ENCODE results near the gene CAP2. TPM values are rescaled to one million over a fixed set of nuclear protein-coding genes. Genes with fewer than 3 reads are reported as not detected.

Gene CAP2
- total and polyA plus RNA-seq, 9 of the 15 experiments (the other 6 are each of a cell fraction or from before 2014, with no cell fraction given), result not detected

DNA sequence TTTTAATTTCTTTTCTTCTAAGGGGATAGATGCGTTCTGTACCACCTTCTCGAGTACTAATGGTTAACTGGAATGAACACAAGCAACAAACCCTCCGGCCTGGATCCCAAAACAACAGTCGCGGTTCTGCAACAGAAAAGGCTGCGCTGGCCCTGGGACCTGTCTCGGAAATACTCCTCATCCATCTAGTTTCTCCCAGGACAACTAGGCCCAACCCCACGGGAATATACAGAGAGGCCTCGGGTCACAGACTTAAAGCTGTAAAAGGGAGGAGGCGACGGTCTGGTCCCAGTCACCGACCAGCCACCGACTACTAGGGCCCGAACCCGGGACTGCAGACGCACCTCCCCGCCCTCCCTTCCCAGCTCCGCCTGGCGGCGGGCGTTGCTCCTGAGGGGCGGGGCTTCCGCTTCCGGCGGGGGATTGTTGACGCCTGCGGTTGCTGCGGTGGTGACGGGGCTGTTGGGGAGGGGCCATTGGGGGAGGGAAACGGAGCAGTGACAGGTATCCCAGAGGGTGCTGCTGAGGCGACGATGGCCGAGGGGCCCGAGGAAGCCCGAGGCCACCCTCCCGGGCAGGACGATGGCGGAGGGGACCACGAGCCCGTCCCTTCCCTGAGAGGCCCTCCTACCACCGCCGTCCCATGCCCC, 206.6 kb downstream of the CAP2 start, which contains the start of gene FAM8A1:
Gene FAM8A1 (plus strand): TSS at position 426 of the 650 bp plus-strand sequence. CDS start 108 bp downstream, at position 534.
- in situ Hi-C loops (cut with MboI), result no loop called here
- WGBS (ENCODE audit: insufficient coverage, low coverage, missing lambda C conversion rate), result 4% methylated on average over 33 of the region's 42 CpGs
- POLR2A ChIA-PET, result interaction anchor here (0.6 to 2.7 kb wide), 13 partner anchors 9 to 580 kb away, joined by 3 to 20 read pairs (median 3); no protein-coding TSS in a partner anchor
- TF ChIP-seq GTF2F1 (IDR thresholded peaks at IDR 0.05; ENCODE audit: low read depth, low read length) (no peak), ZNF778 (CRISPR knock-in tag; IDR thresholded peaks at IDR 0.05) (no peak), ADNP (tag; IDR thresholded peaks at IDR 0.05) (peak; percentile 89), SMARCE1 (IDR thresholded peaks at IDR 0.05) (peak; percentile 18; the same call in 1 of the 2 replicates), TFAM (CRISPR knock-in tag; conservative IDR thresholded peaks at IDR 0.05) (no peak), CTBP1 (IDR thresholded peaks at IDR 0.05; ENCODE audit: borderline replicate concordance) (peak; percentile 40), ATF1 (CRISPR knock-in tag; IDR thresholded peaks at IDR 0.05) (no peak; the same call in 1 of the 2 replicates), ATF1 (tag; IDR thresholded peaks at IDR 0.05) (peak; percentile 91), SPI1 (IDR thresholded peaks at IDR 0.05; ENCODE audit: borderline replicate concordance, low read depth, low read length) (peak; percentile 45; the same call in 1 of the 2 replicates), PHF20 (IDR thresholded peaks at IDR 0.05; ENCODE audit: partially characterized antibody) (peak; percentile 83), TAF7 (tag; IDR thresholded peaks at IDR 0.05) (0 out of 2 replicates have a peak, but pooled peaks have one; percentile 22), NRF1 (conservative IDR thresholded peaks at IDR 0.05 in 1 of 2, IDR thresholded peaks at IDR 0.05 in 1 of 2) (peak; percentile 48 to 62), ZNF431 (CRISPR knock-in tag; IDR thresholded peaks at IDR 0.05) (0 out of 2 replicates have a peak, but pooled peaks have one; percentile 53)
- TF ChIP-seq, protein P1, sequence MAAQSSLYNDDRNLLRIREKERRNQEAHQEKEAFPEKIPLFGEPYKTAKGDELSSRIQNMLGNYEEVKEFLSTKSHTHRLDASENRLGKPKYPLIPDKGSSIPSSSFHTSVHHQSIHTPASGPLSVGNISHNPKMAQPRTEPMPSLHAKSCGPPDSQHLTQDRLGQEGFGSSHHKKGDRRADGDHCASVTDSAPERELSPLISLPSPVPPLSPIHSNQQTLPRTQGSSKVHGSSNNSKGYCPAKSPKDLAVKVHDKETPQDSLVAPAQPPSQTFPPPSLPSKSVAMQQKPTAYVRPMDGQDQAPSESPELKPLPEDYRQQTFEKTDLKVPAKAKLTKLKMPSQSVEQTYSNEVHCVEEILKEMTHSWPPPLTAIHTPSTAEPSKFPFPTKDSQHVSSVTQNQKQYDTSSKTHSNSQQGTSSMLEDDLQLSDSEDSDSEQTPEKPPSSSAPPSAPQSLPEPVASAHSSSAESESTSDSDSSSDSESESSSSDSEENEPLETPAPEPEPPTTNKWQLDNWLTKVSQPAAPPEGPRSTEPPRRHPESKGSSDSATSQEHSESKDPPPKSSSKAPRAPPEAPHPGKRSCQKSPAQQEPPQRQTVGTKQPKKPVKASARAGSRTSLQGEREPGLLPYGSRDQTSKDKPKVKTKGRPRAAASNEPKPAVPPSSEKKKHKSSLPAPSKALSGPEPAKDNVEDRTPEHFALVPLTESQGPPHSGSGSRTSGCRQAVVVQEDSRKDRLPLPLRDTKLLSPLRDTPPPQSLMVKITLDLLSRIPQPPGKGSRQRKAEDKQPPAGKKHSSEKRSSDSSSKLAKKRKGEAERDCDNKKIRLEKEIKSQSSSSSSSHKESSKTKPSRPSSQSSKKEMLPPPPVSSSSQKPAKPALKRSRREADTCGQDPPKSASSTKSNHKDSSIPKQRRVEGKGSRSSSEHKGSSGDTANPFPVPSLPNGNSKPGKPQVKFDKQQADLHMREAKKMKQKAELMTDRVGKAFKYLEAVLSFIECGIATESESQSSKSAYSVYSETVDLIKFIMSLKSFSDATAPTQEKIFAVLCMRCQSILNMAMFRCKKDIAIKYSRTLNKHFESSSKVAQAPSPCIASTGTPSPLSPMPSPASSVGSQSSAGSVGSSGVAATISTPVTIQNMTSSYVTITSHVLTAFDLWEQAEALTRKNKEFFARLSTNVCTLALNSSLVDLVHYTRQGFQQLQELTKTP (IDR thresholded peaks at IDR 0.05; ENCODE audit: low read depth in 1 of 2, partially characterized antibody in 2 of 2), result no peak
- TF ChIP-seq, protein P2, sequence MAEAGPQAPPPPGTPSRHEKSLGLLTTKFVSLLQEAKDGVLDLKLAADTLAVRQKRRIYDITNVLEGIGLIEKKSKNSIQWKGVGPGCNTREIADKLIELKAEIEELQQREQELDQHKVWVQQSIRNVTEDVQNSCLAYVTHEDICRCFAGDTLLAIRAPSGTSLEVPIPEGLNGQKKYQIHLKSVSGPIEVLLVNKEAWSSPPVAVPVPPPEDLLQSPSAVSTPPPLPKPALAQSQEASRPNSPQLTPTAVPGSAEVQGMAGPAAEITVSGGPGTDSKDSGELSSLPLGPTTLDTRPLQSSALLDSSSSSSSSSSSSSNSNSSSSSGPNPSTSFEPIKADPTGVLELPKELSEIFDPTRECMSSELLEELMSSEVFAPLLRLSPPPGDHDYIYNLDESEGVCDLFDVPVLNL (CRISPR knock-in tag; IDR thresholded peaks at IDR 0.05; ENCODE audit: low read depth), result peak; percentile 21; the same call in 1 of the 2 replicates
- TF ChIP-seq, protein P3, sequence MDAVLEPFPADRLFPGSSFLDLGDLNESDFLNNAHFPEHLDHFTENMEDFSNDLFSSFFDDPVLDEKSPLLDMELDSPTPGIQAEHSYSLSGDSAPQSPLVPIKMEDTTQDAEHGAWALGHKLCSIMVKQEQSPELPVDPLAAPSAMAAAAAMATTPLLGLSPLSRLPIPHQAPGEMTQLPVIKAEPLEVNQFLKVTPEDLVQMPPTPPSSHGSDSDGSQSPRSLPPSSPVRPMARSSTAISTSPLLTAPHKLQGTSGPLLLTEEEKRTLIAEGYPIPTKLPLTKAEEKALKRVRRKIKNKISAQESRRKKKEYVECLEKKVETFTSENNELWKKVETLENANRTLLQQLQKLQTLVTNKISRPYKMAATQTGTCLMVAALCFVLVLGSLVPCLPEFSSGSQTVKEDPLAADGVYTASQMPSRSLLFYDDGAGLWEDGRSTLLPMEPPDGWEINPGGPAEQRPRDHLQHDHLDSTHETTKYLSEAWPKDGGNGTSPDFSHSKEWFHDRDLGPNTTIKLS (IDR thresholded peaks at IDR 0.05; ENCODE audit: borderline replicate concordance, low read depth), result peak; percentile 37

More for the DNA sequence above, 206.6 kb downstream of the CAP2 start, which contains the start of gene FAM8A1:
- Histone ChIP-seq H4K20me1 (replicated peaks; ENCODE audit: control insufficient read depth, insufficient read depth, low read length) (no peaks in the 10 kb centered on the region), H3K9ac (ENCODE audit: insufficient read depth in 1 of 2, low read depth in 2 of 2, low read length in 2 of 2) (peak within 1 kb of the TSS; percentile 72 to 99), H3K4me3 (peak within 1 kb of the TSS; percentile 88), H3K4me1 (replicated peaks in 1 of 2; ENCODE audit: control insufficient read depth in 2 of 2, insufficient read depth in 2 of 2, low read length in 2 of 2) (peaks cover 5 to 18% of the 10 kb centered on the region in 2 experiments; a peak in 4 of 5 replicates), H2AFZ (ENCODE audit: low read depth, low read length) (peak within 1 kb of the TSS; percentile 94), H3K79me2 (ENCODE audit: control insufficient read depth, insufficient read depth, low read length) (peaks cover 25% of the 10 kb centered on the region), H3K27me3 (ENCODE audit: control insufficient read depth in 2 of 2, insufficient read depth in 2 of 2, low read length in 2 of 2) (no peaks in the 10 kb centered on the region), H3K4me2 (ENCODE audit: insufficient read depth, low read length) (peak within 1 kb of the TSS; percentile 87), H3K9me3 (replicated peaks; ENCODE audit: control insufficient read depth, insufficient read depth, low read depth, low read length) (no peaks in the 10 kb centered on the region; the same call in 1 of the 2 replicates), H3K27ac (ENCODE audit: extremely low read depth, low read depth, low read length) (peak within 1 kb of the TSS; percentile 91), H3K36me3 (ENCODE audit: control insufficient read depth, insufficient read depth, low read length) (peaks cover 19% of the 10 kb centered on the region; the same call in 2 of the 3 replicates), H3K9me1 (ENCODE audit: control insufficient read depth, insufficient read depth, low read length) (no peaks in the 10 kb centered on the region)
- no TSS peak for BruUV-seq (replicated peaks)
- intact Hi-C loops (cut with micrococcal nuclease), result loop anchor here (2.0 kb wide), 1 partner anchor 107 kb away; the partner anchor contains the start of gene NUP153
- ATAC-seq (peak; percentile 92), FAIRE-seq (peak; percentile 90), DNase-seq (ENCODE audit: extremely low read depth in 1 of 4, low spot score in 3 of 4) (peak; percentile 97 to 99 (median 98))
- CTCF ChIA-PET (ENCODE audit: low intra/inter-chr PET ratio), result interaction anchor here (0.6 to 1.0 kb wide), 2 partner anchors 49 to 664 kb away, joined by 3 read pairs; no protein-coding TSS in a partner anchor
